Measurements from ENCODE around the gene XRCC1.

DNA sequence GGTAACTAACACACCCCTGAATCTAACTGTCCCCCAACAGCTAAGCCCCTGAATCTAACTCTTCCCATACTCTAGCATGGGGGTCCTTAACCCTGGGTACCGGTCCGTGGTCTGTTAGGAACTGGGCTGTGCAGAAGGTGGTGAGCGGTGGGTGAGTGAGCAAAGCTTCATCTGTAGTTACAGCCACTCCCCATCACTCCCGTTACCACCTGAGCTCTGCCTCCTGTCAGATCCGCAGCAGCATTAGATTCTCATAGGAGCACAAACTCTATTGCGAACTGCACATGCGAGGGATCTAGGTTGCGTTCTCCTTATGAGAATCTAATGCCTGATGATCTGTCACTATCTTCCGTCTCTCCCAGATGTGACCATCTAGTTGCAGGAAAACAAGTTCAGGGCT is 64.6 kb downstream of the XRCC1 start:
- TF ChIP-seq, protein P1, sequence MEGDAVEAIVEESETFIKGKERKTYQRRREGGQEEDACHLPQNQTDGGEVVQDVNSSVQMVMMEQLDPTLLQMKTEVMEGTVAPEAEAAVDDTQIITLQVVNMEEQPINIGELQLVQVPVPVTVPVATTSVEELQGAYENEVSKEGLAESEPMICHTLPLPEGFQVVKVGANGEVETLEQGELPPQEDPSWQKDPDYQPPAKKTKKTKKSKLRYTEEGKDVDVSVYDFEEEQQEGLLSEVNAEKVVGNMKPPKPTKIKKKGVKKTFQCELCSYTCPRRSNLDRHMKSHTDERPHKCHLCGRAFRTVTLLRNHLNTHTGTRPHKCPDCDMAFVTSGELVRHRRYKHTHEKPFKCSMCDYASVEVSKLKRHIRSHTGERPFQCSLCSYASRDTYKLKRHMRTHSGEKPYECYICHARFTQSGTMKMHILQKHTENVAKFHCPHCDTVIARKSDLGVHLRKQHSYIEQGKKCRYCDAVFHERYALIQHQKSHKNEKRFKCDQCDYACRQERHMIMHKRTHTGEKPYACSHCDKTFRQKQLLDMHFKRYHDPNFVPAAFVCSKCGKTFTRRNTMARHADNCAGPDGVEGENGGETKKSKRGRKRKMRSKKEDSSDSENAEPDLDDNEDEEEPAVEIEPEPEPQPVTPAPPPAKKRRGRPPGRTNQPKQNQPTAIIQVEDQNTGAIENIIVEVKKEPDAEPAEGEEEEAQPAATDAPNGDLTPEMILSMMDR (IDR thresholded peaks at IDR 0.05): no peak
- TF ChIP-seq POLR2AphosphoS5 (IDR thresholded peaks at IDR 0.05; ENCODE audit: insufficient read depth in 1 of 2, low read depth in 1 of 2) (no peak), POLR2A (IDR thresholded peaks at IDR 0.05) (no peak)
